IPS-18c (cell line): ENCODE results near the gene CRYBG2.
"Not testable (repeated sequence)": the region's sequence is repeated elsewhere in the genome, so short reads cannot be mapped to it uniquely, and the experiment has no call there.

ENCODE experiments used
- H3K4me3 ChIP-seq: 2 replicates; pipeline ENCODE4 v1.7.0; 2013; ENCODE audit warnings: low read depth, mild to moderate bottlenecking, low read length, moderate library complexity; ENCODE audit not compliant: insufficient read depth
- H3K9me3 ChIP-seq: one replicate; pipeline ENCODE4 v1.6.1; 2013; ENCODE audit warnings: mild to moderate bottlenecking, low read length, moderate library complexity; ENCODE audit not compliant: control insufficient read depth, insufficient read depth

The CRYBG2 gene

DNA sequence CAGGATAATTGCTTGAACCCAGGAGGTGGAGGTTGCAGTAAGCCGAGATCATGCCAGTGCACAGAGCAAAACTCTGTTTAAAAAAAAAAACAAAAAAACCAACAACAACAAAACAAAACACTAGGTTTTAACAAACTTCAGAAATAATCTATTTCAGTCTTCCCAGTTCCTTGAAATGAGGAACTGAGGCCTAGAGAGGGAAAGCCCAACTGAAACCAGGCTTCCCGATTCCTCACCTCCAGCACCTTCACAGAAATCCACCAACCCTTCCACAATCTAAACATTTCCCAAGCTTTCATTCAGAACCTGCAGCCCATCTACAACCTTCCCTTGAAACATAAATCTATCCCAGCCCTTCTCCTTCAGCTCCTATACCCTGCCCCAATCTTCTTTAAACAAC, 36.8 kb downstream of the CRYBG2 start:
- no peak overlapping the region for H3K4me3 ChIP-seq

DNA sequence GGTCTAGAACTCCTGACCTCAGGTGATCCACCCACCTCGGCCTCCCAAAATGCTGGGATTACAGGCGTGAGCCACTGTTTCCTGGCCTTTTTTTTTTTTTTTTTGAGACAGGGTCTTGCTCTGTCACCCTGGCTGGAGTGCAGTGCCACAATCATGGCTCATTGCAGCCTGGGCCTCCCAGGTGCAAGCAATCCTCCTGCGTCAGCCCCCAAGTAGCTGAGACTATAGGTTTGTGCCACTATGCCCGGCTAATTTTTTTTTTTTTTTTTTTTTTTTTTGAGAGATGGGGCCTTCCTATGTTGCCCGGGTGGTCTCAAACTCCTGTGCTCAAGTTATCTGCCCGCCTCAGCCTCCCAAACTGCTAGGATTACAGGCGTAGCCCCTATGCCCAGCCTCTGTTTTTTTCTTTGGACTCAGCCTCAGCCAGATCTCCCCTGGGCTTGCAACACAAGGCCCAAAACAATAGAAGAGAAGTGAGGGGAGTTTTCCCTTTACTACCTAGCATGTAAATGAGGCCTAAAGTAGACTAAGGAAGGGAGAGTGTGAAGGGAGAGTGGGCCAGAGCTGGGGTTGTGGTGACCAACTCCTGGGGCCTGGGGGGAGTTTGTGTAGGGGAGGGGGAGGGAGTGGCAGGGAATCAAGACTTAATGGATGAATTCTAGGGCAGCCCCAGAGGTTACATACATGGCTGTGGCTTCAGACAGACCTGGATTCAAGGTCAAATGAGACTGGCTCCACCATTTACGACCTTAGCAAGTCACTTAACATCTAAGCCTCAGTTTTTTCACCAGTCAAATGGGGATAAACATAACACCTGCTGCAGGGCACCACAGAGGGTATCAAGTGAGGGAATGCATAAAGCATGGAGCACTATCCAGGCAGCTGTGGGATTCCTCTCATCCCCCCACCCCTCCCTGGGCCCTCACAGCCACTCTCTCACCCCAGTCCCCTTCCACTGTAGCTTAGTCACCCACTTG, 37.8 kb downstream of the CRYBG2 start:
- H3K4me3 ChIP-seq: no peak overlapping the region
- no peaks in the 10 kb centered on the region for H3K9me3 ChIP-seq

More for the DNA sequence above, 36.8 kb downstream of the CRYBG2 start:
- H3K9me3 ChIP-seq: no peaks in the 10 kb centered on the region

DNA sequence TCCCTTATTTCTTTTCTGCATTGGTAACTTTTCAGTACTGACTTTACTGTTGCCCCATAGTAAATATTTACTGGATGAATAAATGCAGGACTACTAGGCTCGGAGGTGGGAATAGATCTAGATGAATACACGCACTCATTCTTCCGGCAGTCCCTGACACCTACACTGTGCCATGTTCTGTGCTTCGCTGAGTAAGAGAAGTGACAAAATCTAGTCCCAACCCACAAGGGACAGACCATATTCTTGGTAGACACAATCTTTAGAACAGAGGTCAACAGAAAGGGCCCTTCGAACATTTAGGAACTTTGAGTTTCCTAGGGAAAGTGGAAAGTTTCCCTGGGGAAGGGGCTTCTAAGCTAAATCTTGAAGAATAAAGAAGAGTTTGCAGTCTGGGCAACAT, 39.4 kb downstream of the CRYBG2 start:
- H3K4me3 ChIP-seq: no peak overlapping the region
- H3K9me3 ChIP-seq: no peaks in the 10 kb centered on the region

DNA sequence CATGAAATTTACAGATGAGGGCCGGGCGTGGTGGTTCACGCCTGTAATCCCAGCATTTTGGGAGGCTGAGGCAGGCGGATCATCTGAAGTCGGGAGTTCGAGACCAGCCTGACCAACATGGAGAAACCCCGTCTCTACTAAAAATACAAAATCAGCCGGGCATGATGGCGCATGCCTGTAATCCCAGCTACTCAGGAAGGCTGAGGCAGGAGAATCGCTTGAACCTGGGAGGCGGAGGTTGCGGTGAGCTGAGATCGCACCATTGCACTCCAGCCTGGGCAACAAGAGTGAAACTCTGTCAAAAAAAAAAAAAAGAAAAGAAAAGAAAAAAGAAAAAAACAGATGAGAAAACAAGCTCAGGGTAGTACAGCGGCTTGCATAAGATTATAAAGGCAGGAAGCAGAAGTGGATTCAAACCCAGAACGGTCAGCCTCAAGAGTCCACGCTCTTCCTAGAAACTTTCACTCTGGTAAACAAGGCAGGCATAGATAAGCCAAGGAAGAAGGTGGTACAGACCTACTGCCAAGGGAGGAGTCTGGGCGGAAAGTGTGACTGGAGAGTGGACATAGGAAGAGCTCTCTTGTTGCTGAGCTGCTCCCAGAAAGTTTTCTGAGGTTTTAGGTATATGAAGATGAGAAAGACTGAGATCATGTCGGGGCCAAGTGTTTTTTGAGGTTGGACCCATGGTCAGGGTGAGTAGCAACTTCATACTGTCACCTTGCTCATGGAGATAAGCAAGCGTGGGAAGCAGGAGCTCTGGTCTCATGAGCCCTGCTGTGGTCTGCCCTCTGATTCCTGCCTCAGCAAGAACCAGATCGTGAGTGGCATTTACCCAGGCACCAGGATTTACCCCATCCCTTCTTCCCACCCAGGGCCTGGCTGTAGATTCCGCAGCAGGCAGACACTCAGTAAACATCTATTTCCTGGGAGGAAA, 45.7 kb downstream of the CRYBG2 start:
- H3K9me3 ChIP-seq, H3K4me3 ChIP-seq: not testable (repeated sequence)

DNA sequence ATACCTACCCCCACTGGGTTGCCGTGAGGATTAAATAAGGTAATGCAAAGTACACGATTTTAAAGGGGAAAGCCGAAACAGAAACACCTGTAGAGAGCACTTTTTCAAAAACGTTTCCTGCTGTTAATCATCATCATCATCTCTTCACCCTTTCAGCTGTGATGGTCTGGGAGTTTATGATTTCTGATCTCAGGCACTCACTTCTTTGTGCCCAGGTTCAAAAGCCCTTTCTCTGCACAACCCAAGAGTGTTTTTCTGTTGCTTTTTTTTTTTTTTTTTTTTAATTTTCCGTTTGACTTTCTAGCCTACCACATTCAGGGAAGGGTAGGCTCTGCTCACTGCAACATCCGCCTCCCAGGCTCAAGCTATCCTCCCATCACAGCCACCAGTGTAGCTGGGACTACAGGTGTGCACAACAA, 46.6 kb downstream of the CRYBG2 start:
- Histone ChIP-seq H3K9me3 (no peaks in the 10 kb centered on the region), H3K4me3 (no peak overlapping the region)

DNA sequence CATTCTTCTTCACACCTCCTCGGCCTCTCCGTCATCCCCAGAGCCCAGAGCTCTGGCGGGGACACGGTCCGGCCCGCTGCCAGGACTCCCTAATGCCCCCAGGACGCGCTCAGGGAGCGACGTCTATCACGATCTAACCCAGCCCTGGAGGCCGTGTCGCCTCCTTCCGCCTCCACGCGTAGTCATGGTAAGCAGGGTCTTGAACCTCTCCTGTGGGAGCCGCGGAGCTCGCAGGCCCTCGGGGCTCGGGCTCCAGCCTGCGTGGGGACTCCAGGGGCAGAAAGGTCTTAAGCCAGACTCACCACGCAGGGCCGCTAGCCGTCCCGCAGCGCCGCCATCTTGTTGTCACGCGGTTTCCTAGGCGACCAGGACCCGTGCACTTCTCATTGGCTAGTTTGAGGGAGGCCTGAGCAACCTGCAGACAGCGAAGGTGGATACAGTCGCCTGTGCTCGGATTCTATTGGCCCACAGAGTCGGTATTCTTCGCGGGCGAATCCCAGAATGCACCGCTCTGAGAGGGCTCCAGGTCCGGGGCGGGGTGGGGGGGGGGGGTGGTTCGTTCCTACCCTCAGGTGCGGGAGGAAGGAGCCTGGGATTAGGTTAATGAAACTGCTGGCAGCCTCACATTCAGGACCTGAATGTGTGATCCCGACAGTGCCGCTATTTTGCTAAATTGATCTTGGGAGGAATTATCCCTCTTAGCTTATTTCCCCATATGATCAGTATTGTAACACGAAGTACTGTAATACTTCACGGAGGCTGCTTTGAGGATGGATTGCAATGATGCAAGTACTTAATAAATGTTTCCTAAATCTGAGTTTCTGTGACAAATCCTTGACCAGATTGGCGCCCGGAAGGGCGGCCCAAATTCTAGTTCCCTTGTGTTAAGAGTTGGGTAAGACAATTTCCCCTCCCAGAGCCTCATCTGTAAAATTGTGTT, 47.4 kb downstream of the CRYBG2 start, which contains the start of gene UBXN11:
Gene UBXN11, minus strand, starts transcription at position 347 of the 940 bp plus-strand sequence. CDS start 3,753 bp downstream, outside the sequence.
- Histone ChIP-seq H3K9me3 (no peaks in the 10 kb centered on the region), H3K4me3 (peak within 1 kb of the TSS; percentile 72)

DNA sequence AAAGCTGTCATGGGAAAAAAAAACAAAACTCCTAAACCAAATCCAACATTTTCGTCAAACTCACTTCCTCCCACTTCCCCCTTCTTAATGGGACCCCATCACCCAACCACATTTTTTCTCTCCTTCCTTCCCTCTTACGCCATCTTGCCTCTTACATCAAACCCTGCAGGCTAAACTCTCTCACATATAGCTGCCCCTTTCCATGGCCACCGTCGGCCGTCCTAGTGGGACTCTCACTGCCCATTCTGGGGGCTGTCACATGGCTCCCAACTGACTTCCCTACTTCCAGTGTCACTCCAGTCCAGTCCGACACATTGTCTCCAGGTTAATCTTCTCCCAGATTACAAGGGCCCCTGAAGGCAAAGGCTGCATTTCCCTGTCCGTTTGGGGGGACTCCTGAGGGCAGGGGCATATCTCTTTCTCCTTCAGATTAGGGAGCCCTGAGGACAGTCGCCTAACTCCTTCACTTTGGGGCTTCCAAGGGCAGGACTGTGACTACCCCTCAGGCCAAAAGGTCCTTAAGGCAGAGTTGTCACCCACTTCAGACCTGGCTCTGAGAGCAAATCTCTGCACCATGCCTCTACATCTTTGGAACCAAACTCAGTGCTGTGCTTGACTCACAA, 48.2 kb downstream of the CRYBG2 start:
- peak overlapping the region; percentile 72 for H3K4me3 ChIP-seq
- no peaks in the 10 kb centered on the region for H3K9me3 ChIP-seq

DNA sequence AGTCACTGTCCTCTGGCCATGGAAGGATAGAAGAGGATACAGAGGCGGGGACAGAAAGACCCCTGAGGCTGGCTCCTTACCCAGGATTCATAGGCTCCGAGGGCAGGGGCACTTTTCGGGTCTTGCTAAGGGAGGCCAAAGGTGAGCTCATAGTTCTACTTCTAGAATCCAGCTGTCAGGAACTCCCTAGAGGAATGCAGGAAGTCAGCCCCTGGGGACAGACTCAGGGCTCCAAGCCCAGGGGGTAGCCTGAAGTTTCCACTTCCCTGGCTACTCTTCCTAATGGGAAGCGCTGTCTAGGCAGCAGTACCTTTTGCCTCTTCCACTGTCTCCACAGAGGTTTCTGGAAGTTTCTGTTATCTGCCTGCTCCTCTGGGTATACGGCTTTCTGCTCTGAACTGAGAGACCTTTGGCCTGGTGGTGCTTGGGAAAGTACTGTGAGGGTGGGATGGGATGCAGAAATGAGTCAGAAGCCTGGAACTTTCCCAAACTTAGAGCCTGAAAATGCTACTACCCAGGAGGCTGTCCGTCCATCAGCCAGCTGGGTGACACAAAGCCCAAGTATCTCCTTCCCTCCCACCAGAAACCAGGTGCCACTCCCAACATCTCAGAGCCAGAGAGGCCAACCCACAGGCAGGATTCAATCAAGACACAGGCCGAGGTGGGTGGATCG, 51.1 kb downstream of the CRYBG2 start:
- Histone ChIP-seq H3K9me3 (no peaks in the 10 kb centered on the region), H3K4me3 (no peak overlapping the region)

DNA sequence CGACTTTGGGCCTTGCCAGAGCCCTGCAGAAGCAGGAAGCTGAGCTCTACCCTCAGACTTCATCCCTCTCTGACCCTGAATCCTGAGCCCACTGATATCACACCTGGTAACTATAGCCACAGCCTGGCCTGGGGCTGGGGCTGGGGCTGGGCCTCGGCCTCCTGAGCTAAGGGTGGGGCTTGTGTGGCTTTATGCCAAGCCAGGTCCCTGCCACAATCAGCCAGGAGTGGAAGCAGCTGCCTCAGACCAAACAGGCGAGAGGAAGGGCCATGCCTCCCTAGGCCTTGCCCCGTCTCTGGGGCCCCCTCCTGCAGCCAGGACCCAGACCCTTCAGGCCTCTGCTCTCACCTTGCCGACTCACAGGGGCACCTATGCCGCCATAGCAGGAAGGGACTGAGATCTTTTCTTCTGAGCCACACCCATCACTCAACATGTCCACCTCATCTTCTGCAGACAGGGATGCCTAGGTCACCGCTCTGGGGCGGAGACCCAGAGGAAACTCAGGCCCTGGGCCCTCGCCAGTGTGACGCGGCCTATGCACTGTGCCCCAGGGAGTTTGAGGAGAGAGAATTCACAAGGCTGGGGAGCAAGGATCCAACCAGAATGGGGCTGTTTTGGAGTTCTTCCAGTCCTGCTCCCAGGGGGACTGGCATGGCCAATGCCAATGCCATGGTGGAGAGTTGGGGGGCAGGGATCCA, 53.2 kb downstream of the CRYBG2 start:
- H3K4me3 ChIP-seq: no peak overlapping the region
- H3K9me3 ChIP-seq: no peaks in the 10 kb centered on the region

DNA sequence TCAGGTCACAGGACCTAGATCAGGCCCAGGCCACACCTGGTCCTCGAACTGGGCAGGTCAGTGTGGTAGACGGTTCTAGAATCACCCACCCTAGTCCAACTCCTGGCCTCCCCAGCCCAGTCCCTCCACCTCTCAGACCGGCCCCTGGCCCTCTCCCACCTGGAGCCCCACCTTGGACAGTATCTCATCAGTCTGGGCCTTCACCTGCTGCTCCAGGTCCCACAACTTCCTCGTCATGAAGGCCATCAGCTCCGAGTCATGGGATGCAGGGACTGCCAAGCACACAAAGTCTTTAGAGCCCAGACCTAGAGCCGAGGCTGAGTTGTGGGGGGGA, 56.2 kb downstream of the CRYBG2 start:
- Histone ChIP-seq H3K4me3 (no peak overlapping the region), H3K9me3 (no peaks in the 10 kb centered on the region)

DNA sequence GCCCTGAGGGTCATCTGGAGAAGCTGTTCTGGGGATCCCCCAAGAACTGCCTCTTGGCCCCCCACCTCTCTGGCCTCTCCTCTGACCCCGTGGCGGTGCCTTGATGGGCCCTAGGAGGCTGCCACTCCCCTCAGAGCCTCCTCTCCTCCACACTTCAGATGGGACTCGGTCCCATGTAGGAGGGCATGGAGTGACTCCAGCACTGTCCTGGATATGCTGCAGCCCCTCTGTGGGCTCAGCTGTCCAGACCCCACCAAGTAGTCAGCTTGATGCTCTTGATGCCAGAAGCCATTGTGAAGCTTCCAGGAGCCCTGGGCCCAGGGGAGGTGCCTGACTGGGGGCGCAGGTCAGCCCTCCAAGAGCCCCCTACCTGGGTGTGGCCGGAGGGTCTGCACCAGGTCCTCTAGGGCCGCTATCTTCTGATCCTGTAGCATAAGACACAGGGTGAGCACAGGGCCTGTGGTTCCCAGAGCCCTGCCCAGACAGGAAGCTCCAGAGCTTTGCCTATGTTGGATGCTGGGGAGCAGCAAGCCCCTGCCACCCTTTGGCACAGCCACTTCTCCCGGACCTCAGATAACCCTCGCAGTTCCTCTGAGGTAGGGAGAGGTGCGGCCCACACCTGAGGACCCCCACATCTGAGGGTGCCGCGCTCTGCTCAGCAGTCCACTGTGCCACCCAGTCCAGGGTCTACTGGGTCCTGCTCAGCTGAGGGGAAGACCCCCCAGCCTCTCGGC, 56.7 kb downstream of the CRYBG2 start:
- no peak overlapping the region for H3K4me3 ChIP-seq
- H3K9me3 ChIP-seq: no peaks in the 10 kb centered on the region

DNA sequence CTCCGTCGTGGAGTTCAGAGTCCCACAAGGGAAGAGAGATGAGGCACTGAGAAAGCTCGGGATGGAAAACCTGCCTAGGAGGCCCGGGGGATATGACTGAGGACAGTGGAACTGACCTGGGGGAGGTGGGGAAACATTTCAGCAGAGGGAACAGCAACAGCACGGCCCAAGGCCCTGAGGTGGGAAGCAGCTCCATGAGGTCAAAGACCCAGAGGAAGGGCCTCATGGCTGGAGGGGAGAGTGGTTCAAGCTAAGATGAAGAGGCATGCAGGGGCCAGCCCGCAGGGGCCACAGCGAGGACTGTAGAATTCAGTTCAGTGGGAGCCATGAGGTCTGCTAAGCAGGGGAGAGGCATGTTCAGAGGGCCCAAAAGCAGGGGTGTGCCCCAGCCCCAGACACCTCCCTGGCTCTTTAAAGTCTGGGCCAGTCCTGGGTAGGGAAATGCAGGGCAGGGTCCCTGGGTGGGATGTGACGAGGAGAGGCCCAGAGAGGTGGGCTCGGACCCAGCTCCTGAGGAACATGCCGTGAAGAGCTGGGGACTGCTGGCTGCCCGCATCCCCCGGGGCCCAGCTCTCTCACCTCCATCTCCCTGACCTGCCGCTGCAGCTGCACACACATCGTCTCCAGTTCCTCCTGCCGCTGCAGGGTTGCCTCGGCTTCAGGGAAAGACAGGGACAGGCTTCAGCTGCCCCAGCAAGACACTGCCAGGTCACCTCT, 57.4 kb downstream of the CRYBG2 start:
- Histone ChIP-seq H3K9me3 (no peaks in the 10 kb centered on the region), H3K4me3 (no peak overlapping the region)

DNA sequence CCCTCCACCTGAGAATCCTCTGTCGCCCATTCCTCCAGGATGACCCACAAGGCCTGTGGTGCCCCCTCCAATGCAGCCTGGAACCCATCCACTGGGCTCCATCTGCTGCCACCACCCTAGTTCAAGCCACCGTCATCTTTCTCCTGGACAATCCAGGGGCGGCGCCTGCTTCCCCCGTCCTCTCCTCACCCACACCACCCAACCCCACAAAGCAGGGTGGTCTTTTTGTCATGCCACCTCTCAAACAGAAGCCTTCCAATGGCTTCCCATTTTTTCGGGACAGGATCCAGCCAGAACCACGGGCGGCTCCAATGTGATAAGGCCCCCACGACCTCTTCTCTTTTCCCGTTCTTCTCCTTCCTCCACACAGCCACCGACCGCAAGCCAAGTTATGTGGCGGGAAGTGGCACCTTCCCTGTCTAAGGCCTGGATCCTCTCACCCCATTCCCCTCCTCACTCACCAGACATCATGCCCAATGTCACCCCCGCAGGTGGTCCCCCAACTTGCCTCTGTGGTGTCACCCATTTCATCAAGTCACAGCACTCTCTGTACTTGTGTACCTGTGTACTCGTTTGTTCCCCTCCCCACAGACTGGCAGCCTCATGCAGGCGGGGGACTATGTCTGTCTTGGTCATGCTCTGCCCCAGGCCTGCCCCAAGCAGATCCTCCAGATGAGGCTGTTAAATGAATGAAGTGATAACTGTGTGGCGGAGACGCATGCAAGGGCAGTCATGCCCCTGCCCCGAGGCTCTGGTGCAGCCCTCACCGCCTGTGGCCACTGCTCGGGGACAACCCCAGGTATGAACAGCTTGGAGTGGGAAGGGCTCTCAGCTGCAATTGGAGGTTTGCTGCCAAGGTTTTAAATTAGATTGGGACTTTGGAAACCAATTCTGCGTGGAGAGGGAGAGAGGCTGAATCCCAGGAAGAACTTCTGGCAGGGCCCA, 58.5 kb downstream of the CRYBG2 start:
- no peaks in the 10 kb centered on the region for H3K9me3 ChIP-seq
- H3K4me3 ChIP-seq: no peak overlapping the region
